Measurements from ENCODE around the gene HDHD3.
"Not testable (repeated sequence)": the region's sequence is repeated elsewhere in the genome, so short reads cannot be mapped to it uniquely, and the experiment has no call there.

DNA sequence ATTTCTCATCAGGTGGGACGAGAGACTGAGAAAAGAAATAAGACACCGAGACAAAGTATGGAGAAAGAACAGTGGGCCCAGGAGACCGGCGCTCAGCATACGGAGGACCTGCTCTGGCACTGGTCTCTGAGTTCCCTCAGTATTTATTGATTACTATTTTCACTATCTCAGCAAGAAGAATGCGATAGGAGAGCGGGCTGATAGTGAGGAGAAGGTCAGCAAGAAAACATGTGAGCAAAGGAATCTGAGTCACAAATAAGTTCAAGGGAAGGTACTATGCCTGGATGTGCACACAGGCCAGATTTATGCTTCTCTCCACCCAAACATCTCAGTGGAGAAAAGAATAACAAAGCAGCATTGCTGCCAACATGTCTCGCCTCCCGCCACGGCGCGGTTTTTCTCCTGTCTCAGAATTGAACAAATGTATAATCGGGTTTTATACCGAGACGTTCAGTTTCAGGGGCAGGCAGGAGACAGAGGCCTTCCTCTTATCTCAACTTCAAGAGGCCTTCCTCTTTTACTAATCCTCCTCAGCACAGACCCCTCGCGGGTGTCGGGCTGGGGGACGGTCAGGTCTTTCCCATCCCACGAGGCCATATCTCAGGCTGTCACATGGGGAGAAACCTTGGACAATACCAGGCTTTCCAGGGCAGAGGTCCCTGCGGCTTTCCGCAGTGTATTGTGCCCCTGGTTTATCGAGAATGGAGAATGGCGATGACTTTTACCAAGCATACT, 2.5 kb upstream of the HDHD3 start:
- TF ChIP-seq POLR2A (IDR thresholded peaks at IDR 0.05) = peak in 1 of 2 donors; percentile 59
- TF ChIP-seq, protein P1, sequence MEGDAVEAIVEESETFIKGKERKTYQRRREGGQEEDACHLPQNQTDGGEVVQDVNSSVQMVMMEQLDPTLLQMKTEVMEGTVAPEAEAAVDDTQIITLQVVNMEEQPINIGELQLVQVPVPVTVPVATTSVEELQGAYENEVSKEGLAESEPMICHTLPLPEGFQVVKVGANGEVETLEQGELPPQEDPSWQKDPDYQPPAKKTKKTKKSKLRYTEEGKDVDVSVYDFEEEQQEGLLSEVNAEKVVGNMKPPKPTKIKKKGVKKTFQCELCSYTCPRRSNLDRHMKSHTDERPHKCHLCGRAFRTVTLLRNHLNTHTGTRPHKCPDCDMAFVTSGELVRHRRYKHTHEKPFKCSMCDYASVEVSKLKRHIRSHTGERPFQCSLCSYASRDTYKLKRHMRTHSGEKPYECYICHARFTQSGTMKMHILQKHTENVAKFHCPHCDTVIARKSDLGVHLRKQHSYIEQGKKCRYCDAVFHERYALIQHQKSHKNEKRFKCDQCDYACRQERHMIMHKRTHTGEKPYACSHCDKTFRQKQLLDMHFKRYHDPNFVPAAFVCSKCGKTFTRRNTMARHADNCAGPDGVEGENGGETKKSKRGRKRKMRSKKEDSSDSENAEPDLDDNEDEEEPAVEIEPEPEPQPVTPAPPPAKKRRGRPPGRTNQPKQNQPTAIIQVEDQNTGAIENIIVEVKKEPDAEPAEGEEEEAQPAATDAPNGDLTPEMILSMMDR (IDR thresholded peaks at IDR 0.05) = not testable (repeated sequence)

All from adrenal gland (tissue), 5 donors.